Activated naive CD4-positive, alpha-beta T cell (primary cell): Measurements from ENCODE around the gene NXF2.
"Not testable (repeated sequence)": the region's sequence is repeated elsewhere in the genome, so short reads cannot be mapped to it uniquely, and the experiment has no call there.

Experiments
- DNase-seq, 4 experiments: peaks; one replicate each; lab custom pipeline; 2025; lab: John Stamatoyannopoulos, UW

The NXF2 gene

GRCh38 chrX:102246893-102247292 lies at the start of gene NXF2:
Gene NXF2, plus strand, starts transcription at chrX:102247167. Its CDS starts 59,912 bp downstream, at chrX:102307079.
- DNase-seq, result not testable (repeated sequence)

- DNase-seq, result not testable (repeated sequence)
Measured at GRCh38 chrX:102207940-102208339, 39.0 kb upstream of the NXF2 start.

GRCh38 chrX:102214986-102215385 lies 32.0 kb upstream of the NXF2 start, which contains the start of gene TCP11X1:
Gene TCP11X1, plus strand, starts transcription at chrX:102215301.
- DNase-seq, result not testable (repeated sequence)

- DNase-seq, result not testable (repeated sequence)
Measured at GRCh38 chrX:102216497-102216896, 30.5 kb upstream of the NXF2 start.

GRCh38 chrX:102235678-102236077 lies 11.3 kb upstream of the NXF2 start:
- not testable (repeated sequence) for DNase-seq

GRCh38 chrX:102240265-102240664 lies 6.7 kb upstream of the NXF2 start:
- not testable (repeated sequence) for DNase-seq

GRCh38 chrX:102272231-102272630 lies 25.3 kb downstream of the NXF2 start:
- DNase-seq, result not testable (repeated sequence)

- no peak for DNase-seq
Measured at GRCh38 chrX:102338162-102338561, 91.2 kb downstream of the NXF2 start.

GRCh38 chrX:102339312-102340298 lies 92.6 kb downstream of the NXF2 start:
- no peak for DNase-seq

GRCh38 chrX:102341867-102342266 lies 94.9 kb downstream of the NXF2 start:
- DNase-seq, result no peak

- DNase-seq, result no peak
Measured at GRCh38 chrX:102345916-102346315, 98.9 kb downstream of the NXF2 start.
